ENCODE data around the gene AKT2. TPM values are rescaled to one million over a fixed set of nuclear protein-coding genes. Genes with fewer than 3 reads are reported as not detected.

AKT2 gene
- total RNA-seq, 1 experiment from 2014 or later = 141 TPM

GRCh38 chr19:40213251-40213829, 71.8 kb downstream of the AKT2 start:
- ChIA-PET RAD21 (ENCODE audit: low non-redundant PET in 1 of 2, low total read pairs in 2 of 2, uncharacterized antibody in 2 of 2, unreplicated experiment in 2 of 2) (no interaction called here), POLR2A (no interaction called here), CTCF (no interaction called here)
- Histone ChIP-seq H3K4me3 (replicated peaks in 1 of 2; ENCODE audit: low read depth in 1 of 2, low read length in 2 of 2) (no peak overlapping the region), H2AFZ (ENCODE audit: low read depth, low read length, poor library complexity, severe bottlenecking) (no peak overlapping the region), H4K20me1 (ENCODE audit: insufficient read depth) (no peaks in the 10 kb centered on the region), H3K4me2 (ENCODE audit: low read length) (no peak overlapping the region), H3K9ac (ENCODE audit: low read length) (no peak overlapping the region), H3K27me3 (ENCODE audit: insufficient read depth, low read length) (no peaks in the 10 kb centered on the region), H3K79me2 (ENCODE audit: insufficient read depth, low read length) (no peaks in the 10 kb centered on the region), H3K9me2 (ENCODE audit: insufficient read depth) (no peaks in the 10 kb centered on the region), H3K4me1 (ENCODE audit: control insufficient read depth in 1 of 2, insufficient read depth in 2 of 2, low read length in 2 of 2) (peaks cover 12 to 20% of the 10 kb centered on the region in 2 experiments), H3K9me3 (ENCODE audit: control insufficient read depth in 1 of 2, insufficient read depth in 1 of 2, low read depth in 1 of 2, low read length in 2 of 2) (no peaks in the 10 kb centered on the region), H3K27ac (ENCODE audit: low read depth, low read length) (no peak overlapping the region), H3K36me3 (ENCODE audit: control insufficient read depth in 1 of 2, insufficient read depth in 2 of 2, low read length in 2 of 2) (no peaks in the 10 kb centered on the region)
- no TSS peak for BruUV-seq (replicated peaks)
- ATAC-seq = no peak
- intact Hi-C loops (cut with micrococcal nuclease) = no loop called here
- DNase-seq (ENCODE audit: low read depth, low spot score) = no peak
- TF ChIP-seq EGR1 (IDR thresholded peaks at IDR 0.05; ENCODE audit: low read depth) = no peak

GRCh38 chr19:40210889-40211288, 74.3 kb downstream of the AKT2 start:
- Histone ChIP-seq H3K9ac (ENCODE audit: low read length) (no peak overlapping the region), H3K9me3 (ENCODE audit: control insufficient read depth in 1 of 2, insufficient read depth in 1 of 2, low read depth in 1 of 2, low read length in 2 of 2) (no peaks in the 10 kb centered on the region), H3K79me2 (ENCODE audit: insufficient read depth, low read length) (no peaks in the 10 kb centered on the region), H3K9me2 (ENCODE audit: insufficient read depth) (no peaks in the 10 kb centered on the region), H3K27ac (ENCODE audit: low read depth, low read length) (no peak overlapping the region), H3K27me3 (ENCODE audit: insufficient read depth, low read length) (no peaks in the 10 kb centered on the region), H3K4me3 (replicated peaks in 1 of 2; ENCODE audit: low read depth in 1 of 2, low read length in 2 of 2) (no peak overlapping the region), H3K36me3 (ENCODE audit: control insufficient read depth in 1 of 2, insufficient read depth in 2 of 2, low read length in 2 of 2) (no peaks in the 10 kb centered on the region; a peak in 1 of 4 replicates), H3K4me1 (ENCODE audit: control insufficient read depth in 1 of 2, insufficient read depth in 2 of 2, low read length in 2 of 2) (peaks cover under 1 to 1% of the 10 kb centered on the region in 2 experiments; a peak in 3 of 4 replicates), H4K20me1 (ENCODE audit: insufficient read depth) (no peaks in the 10 kb centered on the region), H2AFZ (ENCODE audit: low read depth, low read length, poor library complexity, severe bottlenecking) (no peak overlapping the region), H3K4me2 (ENCODE audit: low read length) (no peak overlapping the region)
- BruUV-seq (replicated peaks) = no TSS peak
- ATAC-seq (no peak), DNase-seq (ENCODE audit: low read depth, low spot score) (no peak)
- intact Hi-C loops (cut with micrococcal nuclease) = no loop called here
- ChIA-PET RAD21 (ENCODE audit: low non-redundant PET in 1 of 2, low total read pairs in 2 of 2, uncharacterized antibody in 2 of 2, unreplicated experiment in 2 of 2) (interaction anchor here in 1 of 2 experiments (0.6 kb wide), 1 partner anchor 20 kb away, joined by 3 read pairs; no protein-coding TSS in a partner anchor), POLR2A (no interaction called here), CTCF (no interaction called here)
- TF ChIP-seq ZNF274 (IDR thresholded peaks at IDR 0.05; ENCODE audit: low read depth, low read length) (no peak), SP1 (IDR thresholded peaks at IDR 0.05; ENCODE audit: low read depth) (no peak), CTCF (IDR thresholded peaks at IDR 0.05 in 2 of 3, conservative IDR thresholded peaks at IDR 0.05 in 1 of 3; ENCODE audit: borderline replicate concordance in 1 of 3, insufficient read depth in 1 of 3, low read depth in 2 of 3, low read length in 2 of 3) (no peak), EZH2 (IDR thresholded peaks at IDR 0.05) (no peak), POLR2A (IDR thresholded peaks at IDR 0.05; ENCODE audit: borderline replicate concordance, extremely low read depth, insufficient read depth, insufficient read length) (no peak), EGR1 (IDR thresholded peaks at IDR 0.05; ENCODE audit: low read depth) (no peak), REST (IDR thresholded peaks at IDR 0.05; ENCODE audit: low read depth) (no peak), POLR2AphosphoS5 (IDR thresholded peaks at IDR 0.05; ENCODE audit: low read depth, low read length) (no peak), ZFX (IDR thresholded peaks at IDR 0.05) (no peak), EZH2phosphoT487 (IDR thresholded peaks at IDR 0.05; ENCODE audit: borderline replicate concordance) (no peak), YY1 (IDR thresholded peaks at IDR 0.05; ENCODE audit: extremely low read depth, insufficient replicate concordance, low read depth, low read length) (no peak), ZBTB33 (IDR thresholded peaks at IDR 0.05; ENCODE audit: extremely low read depth, insufficient replicate concordance, low read length) (no peak)
